GM23338 (cell line): ENCODE results near the gene MBD1. TPM values are rescaled to one million over a fixed set of nuclear protein-coding genes. Genes with fewer than 3 reads are reported as not detected.

ENCODE experiments used
- polyA plus RNA-seq: library from polyadenylated mRNA; unstranded; fragments of >200 nt; fragmentation: Nextera tagmentation; extraction: Ambion mirVana; gene quantifications from 2 replicates; pipeline ENCODE4 v1.2.1, GENCODE V29; 2016
- small RNA-seq: library from RNA; depleted of rRNA; stranded (forward); fragments of <200 nt; gene quantifications from one replicate; pipeline ENCODE3, GENCODE V24; 2014; ENCODE audit warnings: low replicate concordance
- total RNA-seq: library from RNA; depleted of rRNA; stranded (reverse); fragments of >200 nt; shearing (Covaris generic); gene quantifications from 2 replicates; pipeline ENCODE4 v1.2.3, GENCODE V29; 2014; rRNA removed

The MBD1 gene
- total and polyA plus RNA-seq, 2 experiments from 2014 or later = 17.0 to 43.5 TPM

Small RNA genes lying within 50 kb of the gene (small RNA-seq; reads per million reads assigned to genes)
- gene RNA5SP458 = 0.07 reads per million

Other genes starting within 250 kb of the MBD1 start
- gene MYO5B, start 86.4 kb downstream of the MBD1 start, total RNA-seq = 6.8 and 19.1 TPM in 2 replicates
- gene MYO5B, start 86.4 kb downstream of the MBD1 start, polyA plus RNA-seq = 3.2 and 3.5 TPM in 2 replicates
- gene CFAP53, start 15.0 kb downstream of the MBD1 start, total RNA-seq = not detected in 2 replicates
- 0.23 and 0.71 TPM in 2 replicates for gene CFAP53, start 15.0 kb downstream of the MBD1 start, polyA plus RNA-seq
- gene CXXC1, start 6.2 kb upstream of the MBD1 start, total RNA-seq = 65.1 and 74.3 TPM in 2 replicates
- gene CXXC1, start 6.2 kb upstream of the MBD1 start, polyA plus RNA-seq = 58.6 and 59.0 TPM in 2 replicates
- 25.1 and 25.7 TPM in 2 replicates for gene SKA1, start 93.5 kb upstream of the MBD1 start, total RNA-seq
- gene SKA1, start 93.5 kb upstream of the MBD1 start, polyA plus RNA-seq = 14.2 and 14.7 TPM in 2 replicates